ENCODE results near the gene ATP8A2. TPM values are rescaled to one million over a fixed set of nuclear protein-coding genes. Genes with fewer than 3 reads are reported as not detected.

The ATP8A2 gene
- total and polyA plus RNA-seq, 10 of the 15 experiments (the other 5 are each of a cell fraction or from before 2014, with no cell fraction given): 0.01 to 0.04 (median 0.04) TPM; not detected in 7

- no peak for ATAC-seq
- DNase-seq (ENCODE audit: low read depth, low spot score): no peak
- WGBS (ENCODE audit: insufficient coverage, insufficient replicate concordance, low lambda C conversion rate, missing lambda C conversion rate): 22% methylated on average over 2 of the region's 2 CpGs
- H3K79me2 ChIP-seq (ENCODE audit: control insufficient read depth, insufficient read depth, low read length): no peaks in the 10 kb centered on the region
- no peak overlapping the region for H3K4me2 ChIP-seq (ENCODE audit: control insufficient read depth, insufficient read depth)
- BruUV-seq (replicated peaks): no TSS peak
- intact Hi-C loops (cut with micrococcal nuclease; ENCODE audit: unreplicated experiment): no loop called here
- H3K4me1 ChIP-seq (ENCODE audit: control insufficient read depth, insufficient read depth, low read length): no peaks in the 10 kb centered on the region
- H3K27ac ChIP-seq (ENCODE audit: control insufficient read depth, insufficient read depth): no peak overlapping the region
- H4K20me1 ChIP-seq (ENCODE audit: control insufficient read depth, insufficient read depth): no peaks in the 10 kb centered on the region
- no peaks in the 10 kb centered on the region for H3K36me3 ChIP-seq (ENCODE audit: control insufficient read depth in 2 of 2, insufficient read depth in 2 of 2, low read length in 1 of 2)
- FAIRE-seq: no peak
- no peak overlapping the region for H3K9ac ChIP-seq (ENCODE audit: control insufficient read depth, insufficient read depth, low read length)
- POLR2A ChIA-PET: no interaction called here
- H3K4me3 ChIP-seq: no peak overlapping the region
- SMC1A ChIA-PET (ENCODE audit: uncharacterized antibody, unreplicated experiment): no interaction called here
- CTCF ChIA-PET: no interaction called here
- TF ChIP-seq RBBP5 (conservative IDR thresholded peaks at IDR 0.05) (no peak), GATAD2B (conservative IDR thresholded peaks at IDR 0.05; ENCODE audit: low read depth) (no peak), NFYA (IDR thresholded peaks at IDR 0.05; ENCODE audit: borderline replicate concordance, low read depth, low read length) (no peak), RB1 (IDR thresholded peaks at IDR 0.05; ENCODE audit: borderline replicate concordance) (no peak), ZBED1 (IDR thresholded peaks at IDR 0.05; ENCODE audit: borderline replicate concordance) (no peak), SREBF1 (IDR thresholded peaks at IDR 0.05; ENCODE audit: low read length) (no peak), ZZZ3 (IDR thresholded peaks at IDR 0.05; ENCODE audit: control insufficient read depth, insufficient read length, low read depth) (no peak), NFXL1 (IDR thresholded peaks at IDR 0.05; ENCODE audit: borderline replicate concordance) (no peak), PML (IDR thresholded peaks at IDR 0.05; ENCODE audit: low read length) (no peak), IKZF1 (conservative IDR thresholded peaks at IDR 0.05) (no peak), TARDBP (IDR thresholded peaks at IDR 0.05; ENCODE audit: borderline replicate concordance) (no peak)
- RAD21 ChIA-PET (ENCODE audit: unreplicated experiment): no interaction called here
- no peaks in the 10 kb centered on the region for H3K27me3 ChIP-seq (replicated peaks in 1 of 2; ENCODE audit: control insufficient read depth in 2 of 2, insufficient read depth in 2 of 2, low read length in 1 of 2)
- in situ Hi-C loops (cut with MboI): no loop called here
- no peak overlapping the region for H2AFZ ChIP-seq (ENCODE audit: control insufficient read depth, low read depth, low read length)
- H3K9me3 ChIP-seq (replicated peaks; ENCODE audit: control insufficient read depth, insufficient read depth, low read length): no peaks in the 10 kb centered on the region
Measured at GRCh38 chr13:25777509-25777908, 405.7 kb downstream of the ATP8A2 start.

- ChIA-PET POLR2A (no interaction called here), CTCF (no interaction called here), RAD21 (ENCODE audit: unreplicated experiment) (no interaction called here), SMC1A (ENCODE audit: uncharacterized antibody, unreplicated experiment) (no interaction called here)
- H3K27ac ChIP-seq (ENCODE audit: control insufficient read depth, insufficient read depth): no peak overlapping the region
- BruUV-seq (replicated peaks): no TSS peak
- no peak overlapping the region for H3K9ac ChIP-seq (ENCODE audit: control insufficient read depth, insufficient read depth, low read length)
- DNase-seq (ENCODE audit: low read depth, low spot score): no peak
- no peaks in the 10 kb centered on the region for H3K4me1 ChIP-seq (ENCODE audit: control insufficient read depth, insufficient read depth, low read length)
- no peaks in the 10 kb centered on the region for H3K27me3 ChIP-seq (replicated peaks in 1 of 2; ENCODE audit: control insufficient read depth in 2 of 2, insufficient read depth in 2 of 2, low read length in 1 of 2)
- H3K4me3 ChIP-seq: no peak overlapping the region
- H4K20me1 ChIP-seq (ENCODE audit: control insufficient read depth, insufficient read depth): no peaks in the 10 kb centered on the region
- in situ Hi-C loops (cut with MboI) (no loop called here), intact Hi-C loops (cut with micrococcal nuclease; ENCODE audit: unreplicated experiment) (no loop called here)
- H2AFZ ChIP-seq (ENCODE audit: control insufficient read depth, low read depth, low read length): no peak overlapping the region
- WGBS (ENCODE audit: insufficient coverage, insufficient replicate concordance, low lambda C conversion rate, missing lambda C conversion rate): 13% methylated on average over 7 of the region's 7 CpGs
- no peaks in the 10 kb centered on the region for H3K79me2 ChIP-seq (ENCODE audit: control insufficient read depth, insufficient read depth, low read length)
- no peak overlapping the region for H3K4me2 ChIP-seq (ENCODE audit: control insufficient read depth, insufficient read depth)
- no peaks in the 10 kb centered on the region for H3K9me3 ChIP-seq (replicated peaks; ENCODE audit: control insufficient read depth, insufficient read depth, low read length)
- no peak for FAIRE-seq
- no peaks in the 10 kb centered on the region for H3K36me3 ChIP-seq (ENCODE audit: control insufficient read depth in 2 of 2, insufficient read depth in 2 of 2, low read length in 1 of 2)
- peak; percentile 53; the same call in 2 of the 3 replicates for ATAC-seq
- TF ChIP-seq RUNX3 (IDR thresholded peaks at IDR 0.05; ENCODE audit: low read length) (peak; percentile 23; the same call in 1 of the 2 replicates), CREB1 (IDR thresholded peaks at IDR 0.05; ENCODE audit: low read depth) (no peak), ZBTB11 (CRISPR knock-in tag; IDR thresholded peaks at IDR 0.05) (no peak), SMAD1 (IDR thresholded peaks at IDR 0.05; ENCODE audit: low read depth, partially characterized antibody) (no peak), TCF3 (IDR thresholded peaks at IDR 0.05; ENCODE audit: borderline replicate concordance, insufficient read depth, low read depth, low read length) (no peak), IKZF1 (conservative IDR thresholded peaks at IDR 0.05) (no peak)
Measured at GRCh38 chr13:25778365-25778764, 406.6 kb downstream of the ATP8A2 start.

Data from GM12878 (cell line).